Lower lobe of right lung (tissue), 2 donors: ENCODE data around the gene NCR3LG1. TPM values are rescaled to one million over a fixed set of nuclear protein-coding genes. Genes with fewer than 3 reads are reported as not detected.

Experiments used
- ATAC-seq, 2 donors: fragments of 200-7000 bp; cut with Tn5 transposase; one replicate each; pipeline ENCODE4 v1.9.1; 2020 to 2022; ENCODE audit warnings: mild to moderate bottlenecking in 2 of 2, moderate library complexity in 2 of 2
- DNase-seq: peaks from one replicate; pipeline ENCODE4 v3.0.0-alpha.2; 2020
- H3K27ac ChIP-seq: fragments of 200-600 bp; one replicate; pipeline ENCODE4 v1.8.0; 2022
- H3K27me3 ChIP-seq: fragments of 200-600 bp; one replicate; pipeline ENCODE4 v1.8.0; 2022; ENCODE audit warnings: low read depth
- H3K36me3 ChIP-seq: fragments of 200-600 bp; one replicate; pipeline ENCODE4 v1.8.0; 2022; ENCODE audit warnings: mild to moderate bottlenecking
- H3K4me1 ChIP-seq: fragments of 200-600 bp; one replicate; pipeline ENCODE4 v1.8.0; 2022
- H3K4me3 ChIP-seq: fragments of 200-600 bp; one replicate; pipeline ENCODE4 v1.8.0; 2022; ENCODE audit warnings: mild to moderate bottlenecking
- H3K9me3 ChIP-seq: fragments of 200-600 bp; one replicate; pipeline ENCODE4 v1.8.0; 2022
- CTCF ChIP-seq: fragments of 200-600 bp; IDR thresholded peaks from one replicate; pipeline ENCODE4 v1.8.0; 2022; ENCODE audit warnings: antibody characterized with exemption, mild to moderate bottlenecking
- intact Hi-C: fragments of 100-400 bp; cut with DNase I; formaldehyde crosslinking; loops from one replicate; pipeline ENCODE4 v1.11.0; 2022
- total RNA-seq: library from RNA; stranded (reverse); fragmentation: NEBNext Ultra II Directional; extraction: Animal tissue kit (Norgen Biotek cat#: 25700); gene quantifications from one replicate; pipeline ENCODE4 v1.2.1, GENCODE V29; 2021
- donor health status: DM: no; HTN: yes; CAD: no; lungs with severe emphysema.

Gene NCR3LG1
- total RNA-seq, 1 donor from 2014 or later = 3.2 TPM

- no peak for ATAC-seq
Observed at GRCh38 chr11:17400048-17400775, 48.6 kb downstream of the NCR3LG1 start.

GRCh38 chr11:17401316-17401715 is 49.7 kb downstream of the NCR3LG1 start:
- ATAC-seq (no peak), DNase-seq (no peak)
- Histone ChIP-seq H3K36me3 (no peaks in the 10 kb centered on the region), H3K27ac (no peak overlapping the region), H3K9me3 (no peaks in the 10 kb centered on the region), H3K27me3 (no peaks in the 10 kb centered on the region), H3K4me3 (no peak overlapping the region), H3K4me1 (peaks cover 14% of the 10 kb centered on the region)
- TF ChIP-seq CTCF = no peak
- intact Hi-C loops = no loop called here

More at GRCh38 chr11:17400048-17400775, 48.6 kb downstream of the NCR3LG1 start:
- Histone ChIP-seq H3K4me1 (peaks cover 5% of the 10 kb centered on the region), H3K4me3 (no peak overlapping the region), H3K27ac (no peak overlapping the region), H3K27me3 (no peaks in the 10 kb centered on the region), H3K9me3 (no peaks in the 10 kb centered on the region), H3K36me3 (no peaks in the 10 kb centered on the region)
- intact Hi-C loops = no loop called here
- DNase-seq = no peak
- no peak for TF ChIP-seq CTCF

GRCh38 chr11:17401841-17402240 is 50.2 kb downstream of the NCR3LG1 start:
- H3K4me1 ChIP-seq = peaks cover 20% of the 10 kb centered on the region
- ATAC-seq (no peak), DNase-seq (no peak)
- H3K4me3 ChIP-seq = no peak overlapping the region
- no peak overlapping the region for H3K27ac ChIP-seq
- no peaks in the 10 kb centered on the region for H3K9me3 ChIP-seq
- intact Hi-C loops = no loop called here
- H3K36me3 ChIP-seq = no peaks in the 10 kb centered on the region
- no peak for TF ChIP-seq CTCF
- H3K27me3 ChIP-seq = no peaks in the 10 kb centered on the region

- no peaks in the 10 kb centered on the region for H3K9me3 ChIP-seq
- no peak for TF ChIP-seq CTCF
- H3K4me3 ChIP-seq = no peak overlapping the region
- ATAC-seq (no peak), DNase-seq (no peak)
- intact Hi-C loops = no loop called here
- H3K27ac ChIP-seq = no peak overlapping the region
- peaks cover 22% of the 10 kb centered on the region for H3K4me1 ChIP-seq
- no peaks in the 10 kb centered on the region for H3K27me3 ChIP-seq
- H3K36me3 ChIP-seq = no peaks in the 10 kb centered on the region
Observed at GRCh38 chr11:17402486-17402885, 50.9 kb downstream of the NCR3LG1 start.

GRCh38 chr11:17403980-17404759 is 52.6 kb downstream of the NCR3LG1 start:
- Histone ChIP-seq H3K9me3 (no peaks in the 10 kb centered on the region), H3K27ac (no peak overlapping the region), H3K4me1 (peaks cover 22% of the 10 kb centered on the region), H3K27me3 (no peaks in the 10 kb centered on the region), H3K4me3 (no peak overlapping the region), H3K36me3 (no peaks in the 10 kb centered on the region)
- ATAC-seq = no peak
- no peak for DNase-seq
- TF ChIP-seq CTCF = no peak
- intact Hi-C loops = no loop called here
